GM12873 (cell line): ENCODE results near the gene RASL12.

Experiments used
- TF ChIP-seq, protein P1 (sequence below): IDR thresholded peaks from 2 replicates; pipeline ENCODE4 v1.5.1; 2012; ENCODE audit warnings: low read depth, mild to moderate bottlenecking, moderate library complexity, low read length, control low read depth; ENCODE audit not compliant: insufficient read depth; ENCODE audit errors: missing control alignments

Gene RASL12, protein sequence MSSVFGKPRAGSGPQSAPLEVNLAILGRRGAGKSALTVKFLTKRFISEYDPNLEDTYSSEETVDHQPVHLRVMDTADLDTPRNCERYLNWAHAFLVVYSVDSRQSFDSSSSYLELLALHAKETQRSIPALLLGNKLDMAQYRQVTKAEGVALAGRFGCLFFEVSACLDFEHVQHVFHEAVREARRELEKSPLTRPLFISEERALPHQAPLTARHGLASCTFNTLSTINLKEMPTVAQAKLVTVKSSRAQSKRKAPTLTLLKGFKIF

GRCh38 chr15:65067645-65068402 is at the start of gene RASL12:
Gene RASL12, minus strand, starts transcription at chr15:65067991. Its CDS starts 156 bp downstream, at chr15:65067835.
- TF ChIP-seq, protein P1, sequence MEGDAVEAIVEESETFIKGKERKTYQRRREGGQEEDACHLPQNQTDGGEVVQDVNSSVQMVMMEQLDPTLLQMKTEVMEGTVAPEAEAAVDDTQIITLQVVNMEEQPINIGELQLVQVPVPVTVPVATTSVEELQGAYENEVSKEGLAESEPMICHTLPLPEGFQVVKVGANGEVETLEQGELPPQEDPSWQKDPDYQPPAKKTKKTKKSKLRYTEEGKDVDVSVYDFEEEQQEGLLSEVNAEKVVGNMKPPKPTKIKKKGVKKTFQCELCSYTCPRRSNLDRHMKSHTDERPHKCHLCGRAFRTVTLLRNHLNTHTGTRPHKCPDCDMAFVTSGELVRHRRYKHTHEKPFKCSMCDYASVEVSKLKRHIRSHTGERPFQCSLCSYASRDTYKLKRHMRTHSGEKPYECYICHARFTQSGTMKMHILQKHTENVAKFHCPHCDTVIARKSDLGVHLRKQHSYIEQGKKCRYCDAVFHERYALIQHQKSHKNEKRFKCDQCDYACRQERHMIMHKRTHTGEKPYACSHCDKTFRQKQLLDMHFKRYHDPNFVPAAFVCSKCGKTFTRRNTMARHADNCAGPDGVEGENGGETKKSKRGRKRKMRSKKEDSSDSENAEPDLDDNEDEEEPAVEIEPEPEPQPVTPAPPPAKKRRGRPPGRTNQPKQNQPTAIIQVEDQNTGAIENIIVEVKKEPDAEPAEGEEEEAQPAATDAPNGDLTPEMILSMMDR, result no peak

DNA sequence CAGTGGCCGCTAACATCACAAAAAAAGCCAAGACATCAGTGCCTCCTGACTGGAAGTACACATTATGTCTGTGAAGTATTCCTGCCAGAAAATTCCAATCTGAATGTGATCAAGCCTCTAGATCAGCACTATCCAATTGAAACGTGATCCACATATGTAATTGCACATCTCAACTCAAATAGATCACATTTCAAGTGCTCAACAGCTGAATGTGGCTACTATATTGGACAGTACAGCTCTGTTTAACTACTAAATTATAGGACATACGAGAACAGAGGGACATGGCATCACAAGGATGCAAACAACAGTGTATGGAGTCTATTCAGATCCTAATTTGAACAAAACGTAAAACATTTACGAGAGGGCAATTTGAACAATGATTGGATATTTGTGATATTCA is 47.8 kb upstream of the RASL12 start:
- TF ChIP-seq, protein P1, result no peak

GRCh38 chr15:65115086-65115485 is 47.3 kb upstream of the RASL12 start, which contains the start of gene UBAP1L:
Gene UBAP1L, minus strand, starts transcription at chr15:65115200. Its CDS starts 8,985 bp downstream, at chr15:65106215.
- TF ChIP-seq, protein P1, result no peak

GRCh38 chr15:65110676-65111292 is 43.0 kb upstream of the RASL12 start:
- TF ChIP-seq, protein P1, result no peak

DNA sequence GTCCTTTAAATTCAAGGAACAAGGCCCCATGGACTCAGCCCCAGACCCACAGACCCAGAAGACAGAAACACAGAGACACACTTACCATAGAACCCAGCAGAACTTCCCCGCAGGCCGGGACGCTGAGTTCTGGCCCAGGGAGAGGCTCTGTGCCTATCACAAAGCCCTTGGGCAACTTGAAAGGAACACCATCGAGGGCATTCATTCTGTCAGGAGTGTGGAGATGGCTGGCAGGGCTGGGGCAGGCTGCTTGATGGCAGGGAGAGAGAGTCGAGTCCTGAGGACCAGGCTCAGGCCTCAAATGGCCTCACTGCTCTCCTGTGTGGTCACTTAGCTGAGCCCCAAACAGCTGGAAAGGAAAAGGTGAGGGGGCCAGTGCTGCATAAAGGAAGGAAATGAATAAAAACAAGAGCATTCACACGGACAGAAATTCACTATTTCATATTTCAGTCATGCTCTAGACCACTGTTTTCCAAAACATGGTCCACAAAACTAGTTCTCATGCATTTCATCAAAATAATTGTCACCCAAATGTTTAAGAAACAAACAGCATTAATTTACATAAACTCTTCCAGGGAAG is 38.3 kb upstream of the RASL12 start:
- TF ChIP-seq, protein P1, result no peak

GRCh38 chr15:65105038-65105437 is 37.2 kb upstream of the RASL12 start:
- TF ChIP-seq, protein P1, result no peak

DNA sequence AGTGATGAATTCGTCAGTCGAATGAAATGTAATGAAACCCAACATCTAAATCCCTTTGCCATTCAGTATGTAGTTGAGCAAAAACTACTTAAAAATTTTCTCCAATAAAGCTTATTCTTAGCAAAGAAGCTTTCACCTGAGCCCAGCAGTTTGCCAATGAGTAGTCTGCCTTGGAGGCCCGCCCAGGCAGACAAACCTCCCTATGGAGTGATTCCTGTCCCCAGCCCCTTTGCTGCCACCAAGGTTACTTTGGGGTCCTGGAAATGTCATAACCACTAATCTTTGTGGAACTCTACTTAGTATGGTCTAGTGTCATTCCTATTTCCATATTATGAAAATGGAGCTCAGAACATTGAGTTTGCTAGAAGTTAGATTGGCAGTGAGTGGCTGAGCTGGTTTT is 35.1 kb upstream of the RASL12 start:
- TF ChIP-seq, protein P1, result no peak
